Effector memory CD4-positive, alpha-beta T cell (primary cell): ENCODE results near the gene MANSC4.

Source experiments
- DNase-seq, 3 donors: peaks; one replicate each; pipeline ENCODE4 v3.0.0-alpha.2; 2020
- H3K27ac ChIP-seq: 2 replicates; pipeline ENCODE4 v1.7.0; 2013; ENCODE audit warnings: mild to moderate bottlenecking, low read length, moderate library complexity; ENCODE audit not compliant: insufficient read depth, poor library complexity, severe bottlenecking
- H3K27me3 ChIP-seq: replicated peaks from 2 replicates; pipeline ENCODE4 v1.7.0; 2013; ENCODE audit warnings: mild to moderate bottlenecking, low read length; ENCODE audit not compliant: insufficient read depth, control insufficient read depth, poor library complexity, severe bottlenecking
- H3K36me3 ChIP-seq: 2 replicates; pipeline ENCODE4 v1.7.0; 2013; ENCODE audit warnings: mild to moderate bottlenecking, low read length, moderate library complexity; ENCODE audit not compliant: control insufficient read depth, insufficient read depth
- H3K4me1 ChIP-seq: 2 replicates; pipeline ENCODE4 v1.7.0; 2013; ENCODE audit warnings: low read length, mild to moderate bottlenecking; ENCODE audit not compliant: control insufficient read depth, insufficient read depth, poor library complexity, severe bottlenecking
- H3K4me3 ChIP-seq: 2 replicates; pipeline ENCODE4 v1.7.0; 2013; ENCODE audit warnings: low read length, low read depth, mild to moderate bottlenecking; ENCODE audit not compliant: insufficient read depth, poor library complexity, severe bottlenecking
- H3K9me3 ChIP-seq: 2 replicates; pipeline ENCODE4 v1.7.0; 2013; ENCODE audit warnings: mild to moderate bottlenecking, low read length, moderate library complexity; ENCODE audit not compliant: control insufficient read depth

Gene MANSC4

DNA sequence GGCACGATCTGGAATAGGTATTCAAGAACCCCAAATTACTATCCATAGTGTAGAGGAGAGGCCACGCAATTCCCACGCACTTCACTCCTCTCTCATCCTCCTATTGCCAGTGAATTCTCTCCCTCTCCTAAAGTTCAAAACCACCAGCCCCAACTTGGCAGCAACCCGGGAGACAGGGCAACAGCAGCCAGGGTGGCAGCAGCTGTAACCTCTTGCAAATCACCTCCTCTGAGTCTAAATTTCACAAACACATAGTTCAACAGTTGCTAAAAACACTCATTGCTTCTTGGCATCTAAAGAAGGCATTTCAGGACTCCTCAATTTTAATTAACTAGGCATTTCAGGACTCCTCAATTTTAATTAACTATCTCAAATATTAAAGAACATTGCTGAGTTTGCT is 37.7 kb upstream of the MANSC4 start:
- H3K4me1 ChIP-seq: peaks cover 6% of the 10 kb centered on the region
- no peaks in the 10 kb centered on the region for H3K36me3 ChIP-seq
- no peaks in the 10 kb centered on the region for H3K27me3 ChIP-seq
- no peak overlapping the region for H3K4me3 ChIP-seq
- no peaks in the 10 kb centered on the region for H3K9me3 ChIP-seq
- DNase-seq: no peak
- H3K27ac ChIP-seq: no peak overlapping the region

DNA sequence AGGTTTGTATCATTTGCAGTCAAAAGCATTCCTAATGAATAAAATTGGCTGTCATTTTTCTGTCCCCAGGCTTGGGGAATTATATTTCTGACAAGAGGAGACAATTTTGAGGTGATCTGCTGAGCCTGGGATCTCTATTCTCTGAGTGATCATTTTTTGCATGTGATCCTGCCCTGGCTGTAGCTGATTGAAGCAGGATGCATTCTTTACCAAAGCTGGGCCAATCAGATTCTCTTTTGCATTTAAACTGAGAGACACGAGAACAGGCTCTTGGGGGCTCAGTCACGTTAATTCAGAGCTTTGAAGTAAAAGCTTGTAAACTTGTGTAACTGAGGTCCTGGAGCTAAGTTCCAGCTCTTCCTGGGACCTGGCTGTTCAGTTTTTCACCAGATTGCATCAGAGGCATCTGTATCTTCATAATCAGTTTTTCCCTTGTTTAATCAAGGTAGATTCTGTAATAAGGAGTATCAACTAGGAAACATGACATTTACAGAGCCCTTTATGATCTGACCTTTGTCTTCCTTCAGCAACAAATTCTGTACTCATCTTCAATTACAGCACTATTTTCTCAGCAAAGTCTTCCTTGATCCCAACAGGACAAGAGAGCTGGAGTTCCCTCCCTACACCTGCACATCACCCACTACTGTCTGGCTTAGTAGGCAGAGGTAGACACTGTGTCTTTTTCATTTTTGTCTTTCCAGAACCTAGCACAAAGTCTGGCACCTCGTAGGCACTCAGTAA is 35.0 kb upstream of the MANSC4 start:
- no peak for DNase-seq
- no peaks in the 10 kb centered on the region for H3K4me1 ChIP-seq

DNA sequence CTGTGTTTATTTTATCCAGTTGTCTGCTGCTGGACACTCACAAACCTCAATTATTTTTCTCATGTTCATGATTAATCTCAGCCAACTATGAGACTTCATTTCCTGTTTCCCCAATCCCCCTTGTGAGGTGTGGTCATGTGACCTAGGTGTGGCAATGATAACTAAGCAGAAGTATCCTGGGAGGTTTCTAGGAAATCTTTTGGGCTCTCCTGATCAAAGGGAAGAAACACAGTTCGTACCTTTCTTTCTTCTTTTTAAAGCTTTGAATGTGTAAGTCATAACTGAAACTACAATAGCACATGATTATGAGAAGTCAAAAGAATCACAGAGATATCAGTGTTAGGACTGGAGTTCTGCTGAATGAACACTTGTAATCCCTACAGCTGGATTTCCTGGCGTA is 34.4 kb upstream of the MANSC4 start:
- H3K27ac ChIP-seq: no peak overlapping the region
- H3K4me3 ChIP-seq: no peak overlapping the region
- DNase-seq: no peak

More for the DNA sequence above, 35.0 kb upstream of the MANSC4 start:
- H3K27ac ChIP-seq: no peak overlapping the region
- H3K4me3 ChIP-seq: no peak overlapping the region
- no peaks in the 10 kb centered on the region for H3K9me3 ChIP-seq
- no peaks in the 10 kb centered on the region for H3K36me3 ChIP-seq
- no peaks in the 10 kb centered on the region for H3K27me3 ChIP-seq

DNA sequence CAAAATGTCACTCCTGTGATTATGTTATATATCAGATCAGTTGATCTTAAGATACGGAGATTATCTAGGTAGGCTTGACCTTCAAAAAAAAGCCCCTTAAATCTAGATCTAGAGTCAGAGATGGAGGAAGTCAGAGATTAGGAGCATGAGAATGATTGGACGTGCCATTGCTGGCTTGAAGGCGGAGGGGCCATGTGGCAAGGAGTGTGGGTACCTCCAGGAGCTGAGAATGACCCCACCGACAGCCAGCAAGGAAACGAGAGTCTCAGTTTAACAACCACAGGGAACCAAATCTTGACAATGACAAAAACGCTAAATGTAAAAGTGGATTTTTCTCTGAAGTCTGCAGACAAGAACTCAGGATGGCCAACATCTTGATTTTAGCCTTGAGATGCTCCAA is 32.5 kb upstream of the MANSC4 start:
- Histone ChIP-seq H3K27me3 (no peaks in the 10 kb centered on the region), H3K36me3 (no peaks in the 10 kb centered on the region), H3K27ac (no peak overlapping the region), H3K9me3 (no peaks in the 10 kb centered on the region), H3K4me1 (no peaks in the 10 kb centered on the region), H3K4me3 (no peak overlapping the region)
- DNase-seq: no peak

More for the DNA sequence above, 34.4 kb upstream of the MANSC4 start:
- Histone ChIP-seq H3K27me3 (no peaks in the 10 kb centered on the region), H3K9me3 (no peaks in the 10 kb centered on the region), H3K36me3 (no peaks in the 10 kb centered on the region), H3K4me1 (no peaks in the 10 kb centered on the region)

DNA sequence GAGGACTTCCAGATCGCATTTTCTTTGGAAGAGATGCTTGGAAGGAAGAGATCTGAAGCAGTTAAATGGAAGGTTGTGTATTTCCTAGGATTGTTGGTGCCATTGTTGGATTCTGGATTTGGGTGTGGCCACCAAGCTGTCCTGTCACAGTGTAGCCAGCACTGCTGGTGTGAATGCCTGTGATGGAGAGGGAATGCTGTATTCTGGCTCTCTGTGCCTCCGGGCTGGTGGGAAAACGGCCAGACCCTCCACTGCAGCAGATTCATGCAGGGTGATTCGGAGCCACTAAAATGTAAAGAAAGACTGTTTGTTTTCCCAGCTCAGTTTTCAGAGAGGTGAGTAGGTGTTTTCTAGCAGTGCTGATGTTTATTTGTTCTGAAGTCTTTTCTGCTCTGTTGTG is 30.7 kb upstream of the MANSC4 start:
- Histone ChIP-seq H3K27ac (no peak overlapping the region), H3K4me3 (no peak overlapping the region), H3K9me3 (no peaks in the 10 kb centered on the region), H3K4me1 (peaks cover 9% of the 10 kb centered on the region), H3K27me3 (no peaks in the 10 kb centered on the region), H3K36me3 (no peaks in the 10 kb centered on the region)
- no peak for DNase-seq

DNA sequence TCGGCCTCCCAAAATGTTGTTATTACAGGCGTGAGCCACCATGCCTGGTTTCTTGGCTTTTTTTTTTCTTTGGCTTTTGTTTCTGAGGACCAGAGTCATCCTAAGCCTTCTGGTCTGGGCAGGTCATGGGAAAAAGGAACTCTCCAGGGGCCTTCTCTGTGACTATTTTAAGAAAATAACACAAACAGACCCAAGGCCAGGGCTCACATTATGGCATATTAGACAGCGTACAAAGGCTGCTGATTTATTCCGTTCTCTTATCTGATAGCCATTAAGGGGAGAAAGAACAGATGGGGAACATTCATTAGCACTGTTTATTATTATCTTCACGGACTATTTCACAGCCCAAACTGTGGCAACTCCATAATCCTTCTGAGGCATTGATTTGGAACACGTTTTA is 28.8 kb upstream of the MANSC4 start:
- Histone ChIP-seq H3K4me3 (no peak overlapping the region), H3K4me1 (peaks cover 9% of the 10 kb centered on the region), H3K36me3 (no peaks in the 10 kb centered on the region), H3K9me3 (no peaks in the 10 kb centered on the region), H3K27me3 (no peaks in the 10 kb centered on the region), H3K27ac (no peak overlapping the region)
- DNase-seq: no peak

DNA sequence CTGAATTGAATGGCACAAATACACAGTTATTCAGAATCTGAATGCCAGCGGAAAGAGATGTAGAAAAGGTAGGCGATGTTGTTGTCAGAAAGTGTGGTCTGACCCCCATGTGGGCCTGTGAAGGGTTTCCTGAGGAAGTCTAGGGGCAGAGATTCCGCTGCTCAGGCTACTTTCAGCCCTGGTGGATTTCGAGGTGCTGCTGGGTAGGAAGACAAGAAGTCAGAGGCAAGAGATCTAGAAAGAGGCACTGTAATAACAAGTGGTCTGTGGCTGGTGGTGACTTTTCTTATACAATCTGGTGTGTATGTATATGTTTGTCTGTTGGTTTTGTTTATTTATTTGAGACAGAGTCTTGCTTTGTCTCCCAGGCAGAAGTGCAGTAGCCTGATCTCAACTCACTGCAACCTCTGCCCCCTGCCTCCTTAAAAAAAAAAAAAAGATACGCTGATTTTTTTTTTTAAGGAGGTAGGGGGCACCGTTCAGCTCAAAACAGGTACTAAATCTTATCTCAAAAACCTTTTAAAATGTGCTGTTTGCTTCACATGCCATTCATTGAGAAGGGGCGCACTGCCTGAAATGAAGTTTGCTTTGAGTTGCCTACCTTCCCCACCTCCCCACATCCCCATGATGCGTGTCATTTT is 27.1 kb upstream of the MANSC4 start:
- Histone ChIP-seq H3K36me3 (no peaks in the 10 kb centered on the region), H3K4me1 (peaks cover 9% of the 10 kb centered on the region), H3K27ac (peak overlapping the region; percentile 39), H3K27me3 (no peaks in the 10 kb centered on the region), H3K4me3 (no peak overlapping the region), H3K9me3 (no peaks in the 10 kb centered on the region)
- DNase-seq: peak in 2 of 3 donors; percentile 4 to 11

DNA sequence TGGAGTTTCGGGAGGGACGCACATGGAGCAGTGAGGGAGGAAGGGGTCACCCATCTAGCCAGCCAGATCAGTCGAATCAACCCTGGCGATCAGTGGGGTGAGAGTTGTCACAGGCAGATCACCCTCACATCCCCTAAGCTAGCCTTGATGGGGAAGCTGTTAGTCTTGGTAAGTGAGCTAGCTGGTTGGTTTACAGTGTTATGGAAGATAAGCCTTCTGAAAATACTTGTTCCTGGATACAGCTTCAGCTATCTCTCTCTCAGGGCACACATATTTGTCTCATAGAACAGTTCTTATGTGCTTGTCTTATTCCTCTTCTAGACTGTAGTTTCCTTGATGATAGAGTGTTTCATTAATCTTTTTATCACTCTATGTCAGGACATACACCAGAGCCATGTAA is 26.2 kb upstream of the MANSC4 start:
- no peaks in the 10 kb centered on the region for H3K27me3 ChIP-seq
- no peak overlapping the region for H3K27ac ChIP-seq
- H3K4me3 ChIP-seq: no peak overlapping the region
- no peaks in the 10 kb centered on the region for H3K9me3 ChIP-seq
- H3K36me3 ChIP-seq: no peaks in the 10 kb centered on the region
- no peak for DNase-seq
- peaks cover 9% of the 10 kb centered on the region for H3K4me1 ChIP-seq

DNA sequence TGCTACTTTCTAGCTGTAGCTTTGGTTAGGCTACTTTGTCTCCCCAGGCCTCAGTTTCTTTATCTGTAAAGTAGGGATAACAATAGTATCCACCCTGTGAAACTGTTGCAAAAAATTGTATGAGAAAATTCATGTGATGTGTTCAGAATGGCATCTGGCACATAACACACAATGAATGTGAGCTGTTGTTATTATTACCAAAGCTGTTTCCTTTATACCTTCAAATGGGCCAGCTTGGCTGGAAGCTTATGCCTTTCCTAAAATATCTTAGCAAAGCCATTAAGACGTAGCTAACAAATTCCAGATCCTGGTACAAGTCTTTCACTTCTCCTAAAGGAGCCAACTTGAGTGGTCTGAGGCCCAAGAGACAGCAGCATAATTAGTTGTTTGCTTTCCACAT is 25.2 kb upstream of the MANSC4 start:
- Histone ChIP-seq H3K27me3 (no peaks in the 10 kb centered on the region), H3K4me3 (no peak overlapping the region), H3K4me1 (peaks cover 9% of the 10 kb centered on the region), H3K9me3 (no peaks in the 10 kb centered on the region), H3K27ac (no peak overlapping the region), H3K36me3 (no peaks in the 10 kb centered on the region)
- DNase-seq: no peak

DNA sequence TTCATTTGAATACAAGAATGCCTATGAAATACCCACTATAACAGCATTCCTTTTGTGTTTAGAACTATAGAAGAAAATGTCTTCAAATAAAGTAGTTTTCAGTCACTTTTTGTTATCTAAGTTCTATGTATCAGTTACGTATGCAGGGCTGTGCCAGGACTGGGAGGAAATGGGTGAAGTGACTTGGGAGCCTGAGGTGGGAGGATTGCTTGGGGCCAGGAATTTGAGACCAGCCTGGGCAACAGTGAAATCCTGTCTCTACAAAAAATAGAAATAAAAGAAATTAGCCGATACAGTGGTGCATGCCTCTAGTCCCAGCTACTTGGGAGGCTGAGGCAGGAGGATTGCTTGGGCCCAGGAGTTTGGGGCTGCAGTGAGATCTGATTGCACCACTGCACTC is 22.9 kb upstream of the MANSC4 start:
- H3K27me3 ChIP-seq: no peaks in the 10 kb centered on the region
- no peak for DNase-seq
- H3K36me3 ChIP-seq: peaks cover 3% of the 10 kb centered on the region
- no peaks in the 10 kb centered on the region for H3K9me3 ChIP-seq
- peaks cover 9% of the 10 kb centered on the region for H3K4me1 ChIP-seq
- no peak overlapping the region for H3K4me3 ChIP-seq
- no peak overlapping the region for H3K27ac ChIP-seq
